ENCODE results near the gene ALB. TPM values are rescaled to one million over a fixed set of nuclear protein-coding genes. Genes with fewer than 3 reads are reported as not detected.
"Not testable (repeated sequence)": the region's sequence is repeated elsewhere in the genome, so short reads cannot be mapped to it uniquely, and the experiment has no call there.

Gene ALB
- 100 to 1,000 TPM in 1 of 3 donors, under 1 TPM in 2; 0.51 to 275 (median 0.56) TPM for polyA plus RNA-seq

GRCh38 chr4:73404042-73404441 is at the start of gene ALB:
TSS of gene ALB (plus strand) at chr4:73404287. CDS start at chr4:73404328, 41 bp downstream.
- WGBS, 3 donors: 29 to 86% (median 82%) methylated on average over 7 of the region's 7 CpGs
- H3K27ac ChIP-seq (ENCODE audit: low read depth, low read length): no peak within 1 kb of the TSS

- not testable (repeated sequence) for H3K27ac ChIP-seq (ENCODE audit: low read depth, low read length)
- WGBS, 3 donors: 87 to 100% (median 90%) methylated on average over 1 of the region's 1 CpG
Observed at GRCh38 chr4:73357174-73357573, 46.9 kb upstream of the ALB start.

GRCh38 chr4:73369506-73370199 is 34.4 kb upstream of the ALB start:
- 89 to 91% (median 91%) methylated on average over 8 of the region's 8 CpGs for WGBS, 3 donors

GRCh38 chr4:73375328-73375741 is 28.8 kb upstream of the ALB start:
- WGBS, 3 donors: 11 to 61% (median 58%) methylated on average over 1 of the region's 1 CpG

More at GRCh38 chr4:73369506-73370199, 34.4 kb upstream of the ALB start:
- H3K27ac ChIP-seq (ENCODE audit: low read depth, low read length): not testable (repeated sequence)

GRCh38 chr4:73376251-73376650 is 27.8 kb upstream of the ALB start:
- no peak overlapping the region for H3K27ac ChIP-seq (ENCODE audit: low read depth, low read length)

More at GRCh38 chr4:73375328-73375741, 28.8 kb upstream of the ALB start:
- H3K27ac ChIP-seq (ENCODE audit: low read depth, low read length): no peak overlapping the region

- 71 to 86% (median 85%) methylated on average over 4 of the region's 4 CpGs for WGBS, 3 donors
- no peak overlapping the region for H3K27ac ChIP-seq (ENCODE audit: low read depth, low read length)
Observed at GRCh38 chr4:73376976-73377375, 27.1 kb upstream of the ALB start.

- 64 to 67% (median 65%) methylated on average over 5 of the region's 5 CpGs for WGBS, 3 donors
- H3K27ac ChIP-seq (ENCODE audit: low read depth, low read length): no peak overlapping the region
Observed at GRCh38 chr4:73378887-73379286, 25.2 kb upstream of the ALB start.

- no peak overlapping the region for H3K27ac ChIP-seq (ENCODE audit: low read depth, low read length)
Observed at GRCh38 chr4:73379946-73380345, 24.1 kb upstream of the ALB start.

GRCh38 chr4:73381214-73381613 is 22.9 kb upstream of the ALB start:
- 54 to 80% (median 71%) methylated on average over 1 of the region's 1 CpG for WGBS, 3 donors
- H3K27ac ChIP-seq (ENCODE audit: low read depth, low read length): no peak overlapping the region

GRCh38 chr4:73383452-73383851 is 20.6 kb upstream of the ALB start:
- H3K27ac ChIP-seq (ENCODE audit: low read depth, low read length): no peak overlapping the region
- WGBS, 3 donors: 74 to 88% (median 85%) methylated on average over 3 of the region's 3 CpGs

- H3K27ac ChIP-seq (ENCODE audit: low read depth, low read length): no peak overlapping the region
Observed at GRCh38 chr4:73387552-73387951, 16.5 kb upstream of the ALB start.

- WGBS, 3 donors: 60 to 81% (median 80%) methylated on average over 1 of the region's 1 CpG
- H3K27ac ChIP-seq (ENCODE audit: low read depth, low read length): no peak overlapping the region
Observed at GRCh38 chr4:73388887-73389286, 15.2 kb upstream of the ALB start.

- H3K27ac ChIP-seq (ENCODE audit: low read depth, low read length): not testable (repeated sequence)
- WGBS, 3 donors: 93 to 96% (median 95%) methylated on average over 2 of the region's 2 CpGs
Observed at GRCh38 chr4:73389663-73390062, 14.4 kb upstream of the ALB start.

GRCh38 chr4:73391774-73392173 is 12.3 kb upstream of the ALB start:
- no peak overlapping the region for H3K27ac ChIP-seq (ENCODE audit: low read depth, low read length)

- WGBS, 3 donors: 27 to 92% (median 92%) methylated on average over 2 of the region's 2 CpGs
- H3K27ac ChIP-seq (ENCODE audit: low read depth, low read length): no peak overlapping the region
Observed at GRCh38 chr4:73392936-73393335, 11.2 kb upstream of the ALB start.

- WGBS, 3 donors: 63 to 94% (median 86%) methylated on average over 1 of the region's 1 CpG
- no peak overlapping the region for H3K27ac ChIP-seq (ENCODE audit: low read depth, low read length)
Observed at GRCh38 chr4:73396304-73396703, 7.8 kb upstream of the ALB start.

GRCh38 chr4:73396993-73397972 is 6.8 kb upstream of the ALB start:
- H3K27ac ChIP-seq (ENCODE audit: low read depth, low read length): no peak overlapping the region
- 80 to 84% (median 84%) methylated on average over 5 of the region's 5 CpGs for WGBS, 3 donors

- no peak overlapping the region for H3K27ac ChIP-seq (ENCODE audit: low read depth, low read length)
- 41 to 76% (median 71%) methylated on average over 2 of the region's 2 CpGs for WGBS, 3 donors
Observed at GRCh38 chr4:73401412-73401811, 2.7 kb upstream of the ALB start.

GRCh38 chr4:73404457-73404856 is 370 bp downstream of the ALB start:
- no peak overlapping the region for H3K27ac ChIP-seq (ENCODE audit: low read depth, low read length)
- WGBS, 3 donors: 42 to 97% (median 89%) methylated on average over 1 of the region's 1 CpG

GRCh38 chr4:73405138-73405537 is 1.1 kb downstream of the ALB start:
- 49 to 97% (median 93%) methylated on average over 2 of the region's 2 CpGs for WGBS, 3 donors
- H3K27ac ChIP-seq (ENCODE audit: low read depth, low read length): no peak overlapping the region

Data from adipose tissue (tissue), 3 donors.